Breast epithelium (tissue), 4 donors: ENCODE results near the gene ABHD12B. TPM values are rescaled to one million over a fixed set of nuclear protein-coding genes. Genes with fewer than 3 reads are reported as not detected.
"Not testable (repeated sequence)": the region's sequence is repeated elsewhere in the genome, so short reads cannot be mapped to it uniquely, and the experiment has no call there.

Experiments
- DNase-seq, 2 donors: peaks; one replicate each; pipeline ENCODE4 v3.0.0-alpha.2; 2019; ENCODE audit warnings: low spot score in 2 of 2
- H3K27ac ChIP-seq, 2 donors: fragments of 200-600 bp; sonication (generic) in 1 of 2; one replicate each; pipeline ENCODE4 v1.5.1; 2016 to 2019; ENCODE audit warnings: mild to moderate bottlenecking in 1 of 2
- H3K27me3 ChIP-seq, 2 donors: fragments of 200-600 bp; sonication (generic) in 1 of 2; one replicate each; pipeline versions ENCODE4 v1.5.1 to v1.6.0; 2017 to 2019; ENCODE audit warnings: control low read depth in 1 of 2, mild to moderate bottlenecking in 1 of 2
- H3K36me3 ChIP-seq: fragments of 200-600 bp; one replicate; pipeline ENCODE4 v1.5.1; 2019
- H3K4me1 ChIP-seq, 2 donors: fragments of 200-600 bp; sonication (generic); one replicate each; pipeline ENCODE4 v1.5.1; 2016 to 2019; ENCODE audit warnings: control low read depth in 1 of 2
- H3K4me3 ChIP-seq, 3 donors: fragments of 200-600 bp; sonication (generic); 1 replicate in 2 of 3; 2 replicates in 1 of 3; pipeline ENCODE4 v1.5.1; 2016 to 2019; ENCODE audit warnings: mild to moderate bottlenecking in 3 of 3, moderate library complexity in 2 of 3
- H3K9me3 ChIP-seq, 2 donors: fragments of 200-600 bp; sonication (generic) in 1 of 2; one replicate each; pipeline ENCODE4 v1.5.1; 2016 to 2019; ENCODE audit warnings: control low read depth in 1 of 2
- CTCF ChIP-seq, 3 donors: fragments of 450-650 bp; IDR thresholded peaks; one replicate each; pipeline ENCODE4 v1.5.1; 2016 to 2017; ENCODE audit warnings: antibody characterized with exemption in 3 of 3, mild to moderate bottlenecking in 3 of 3, moderate library complexity in 3 of 3
- POLR2A ChIP-seq: fragments of 450-650 bp; IDR thresholded peaks from one replicate; pipeline ENCODE4 v1.6.1; 2016; ENCODE audit warnings: antibody characterized with exemption, mild to moderate bottlenecking, moderate library complexity
- POLR2AphosphoS5 ChIP-seq, 3 donors: sonication (generic); formaldehyde crosslinking; IDR thresholded peaks; one replicate each; pipeline ENCODE4 v1.6.1; 2017; ENCODE audit warnings: antibody characterized with exemption in 3 of 3
- intact Hi-C: fragments of 100-400 bp; cut with DNase I; formaldehyde crosslinking; loops from one replicate; pipeline ENCODE4 v1.15.1; 2023; ENCODE audit warnings: low total_unique reads
- total RNA-seq, 3 donors: library from RNA; depleted of rRNA; stranded (reverse); fragments of >200 nt; gene quantifications; one replicate each; pipeline ENCODE4 v1.1.0, GENCODE V29; 2016

The ABHD12B gene
- total RNA-seq, 3 donors from 2014 or later: not detected

- TF ChIP-seq POLR2AphosphoS5 (IDR thresholded peaks at IDR 0.05) (no peak), CTCF (IDR thresholded peaks at IDR 0.05) (no peak)
- Histone ChIP-seq H3K36me3 (peaks cover 3% of the 10 kb centered on the region), H3K4me1 (no peaks in the 10 kb centered on the region), H3K4me3 (no peak overlapping the region), H3K27ac (no peak overlapping the region), H3K27me3 (no peaks in the 10 kb centered on the region), H3K9me3 (no peaks in the 10 kb centered on the region)
- intact Hi-C loops: no loop called here
- DNase-seq: no peak
Observed at GRCh38 chr14:50937800-50938199, 65.9 kb downstream of the ABHD12B start.

GRCh38 chr14:50941151-50941550 is 69.3 kb downstream of the ABHD12B start:
- intact Hi-C loops: no loop called here
- TF ChIP-seq POLR2AphosphoS5 (IDR thresholded peaks at IDR 0.05) (peak in 1 of 3 donors; percentile 51), CTCF (IDR thresholded peaks at IDR 0.05) (no peak)
- Histone ChIP-seq H3K27me3 (no peaks in the 10 kb centered on the region), H3K4me1 (no peaks in the 10 kb centered on the region), H3K36me3 (no peaks in the 10 kb centered on the region), H3K9me3 (no peaks in the 10 kb centered on the region), H3K4me3 (no peak overlapping the region), H3K27ac (peak overlapping the region in 1 of 2 donors; percentile 34)
- DNase-seq: peak in 1 of 2 donors; percentile 64

GRCh38 chr14:50941638-50942037 is 69.8 kb downstream of the ABHD12B start:
- intact Hi-C loops, H3K36me3 ChIP-seq, DNase-seq, H3K27ac ChIP-seq, H3K9me3 ChIP-seq, H3K4me1 ChIP-seq, H3K4me3 ChIP-seq, H3K27me3 ChIP-seq: not testable (repeated sequence)

GRCh38 chr14:50943261-50943942 is 71.5 kb downstream of the ABHD12B start:
- H3K9me3 ChIP-seq: no peaks in the 10 kb centered on the region
- intact Hi-C loops: no loop called here
- TF ChIP-seq POLR2AphosphoS5 (IDR thresholded peaks at IDR 0.05) (peak in 1 of 3 donors; percentile 26), CTCF (IDR thresholded peaks at IDR 0.05) (no peak)
- no peaks in the 10 kb centered on the region for H3K36me3 ChIP-seq
- peak overlapping the region; percentile 83 to 84 for H3K27ac ChIP-seq
- no peaks in the 10 kb centered on the region for H3K27me3 ChIP-seq
- DNase-seq: no peak
- no peaks in the 10 kb centered on the region for H3K4me1 ChIP-seq
- peak overlapping the region; percentile 84 to 91 (median 85) for H3K4me3 ChIP-seq

- Histone ChIP-seq H3K27ac (peak within 1 kb of the TSS; percentile 83 to 84), H3K36me3 (no peaks in the 10 kb centered on the region), H3K9me3 (no peaks in the 10 kb centered on the region), H3K27me3 (no peaks in the 10 kb centered on the region), H3K4me1 (no peaks in the 10 kb centered on the region), H3K4me3 (peak within 1 kb of the TSS; percentile 84 to 91 (median 85))
- peak in 1 of 2 donors; percentile 54 for DNase-seq
- intact Hi-C loops: no loop called here
- TF ChIP-seq POLR2AphosphoS5 (IDR thresholded peaks at IDR 0.05) (peak in 1 of 3 donors; percentile 33), POLR2A (no peak)
Observed at GRCh38 chr14:50943943-50944646, 72.2 kb downstream of the ABHD12B start, which contains the start of gene PYGL. TSS of gene PYGL (minus strand) at chr14:50944483. CDS start at chr14:50944403, 80 bp downstream.
